Stimulated activated CD4-positive, alpha-beta T cell treated with anti-CD3 and anti-CD28 coated beads, Interleukin-1b, Interleukin-23, amount 100 ng/mL, for 4 hours (primary cell): Measurements from ENCODE around the gene TRHDE.

Experiments
- DNase-seq, 2 donors: peaks; one replicate each; pipeline ENCODE4 v3.0.0-alpha.2; 2020; ENCODE audit warnings: low read depth in 2 of 2

TRHDE gene, protein sequence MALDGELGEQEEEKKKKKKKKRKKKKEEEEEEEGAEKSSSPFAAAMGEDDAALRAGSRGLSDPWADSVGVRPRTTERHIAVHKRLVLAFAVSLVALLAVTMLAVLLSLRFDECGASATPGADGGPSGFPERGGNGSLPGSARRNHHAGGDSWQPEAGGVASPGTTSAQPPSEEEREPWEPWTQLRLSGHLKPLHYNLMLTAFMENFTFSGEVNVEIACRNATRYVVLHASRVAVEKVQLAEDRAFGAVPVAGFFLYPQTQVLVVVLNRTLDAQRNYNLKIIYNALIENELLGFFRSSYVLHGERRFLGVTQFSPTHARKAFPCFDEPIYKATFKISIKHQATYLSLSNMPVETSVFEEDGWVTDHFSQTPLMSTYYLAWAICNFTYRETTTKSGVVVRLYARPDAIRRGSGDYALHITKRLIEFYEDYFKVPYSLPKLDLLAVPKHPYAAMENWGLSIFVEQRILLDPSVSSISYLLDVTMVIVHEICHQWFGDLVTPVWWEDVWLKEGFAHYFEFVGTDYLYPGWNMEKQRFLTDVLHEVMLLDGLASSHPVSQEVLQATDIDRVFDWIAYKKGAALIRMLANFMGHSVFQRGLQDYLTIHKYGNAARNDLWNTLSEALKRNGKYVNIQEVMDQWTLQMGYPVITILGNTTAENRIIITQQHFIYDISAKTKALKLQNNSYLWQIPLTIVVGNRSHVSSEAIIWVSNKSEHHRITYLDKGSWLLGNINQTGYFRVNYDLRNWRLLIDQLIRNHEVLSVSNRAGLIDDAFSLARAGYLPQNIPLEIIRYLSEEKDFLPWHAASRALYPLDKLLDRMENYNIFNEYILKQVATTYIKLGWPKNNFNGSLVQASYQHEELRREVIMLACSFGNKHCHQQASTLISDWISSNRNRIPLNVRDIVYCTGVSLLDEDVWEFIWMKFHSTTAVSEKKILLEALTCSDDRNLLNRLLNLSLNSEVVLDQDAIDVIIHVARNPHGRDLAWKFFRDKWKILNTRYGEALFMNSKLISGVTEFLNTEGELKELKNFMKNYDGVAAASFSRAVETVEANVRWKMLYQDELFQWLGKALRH

GRCh38 chr12:72272091-72272661 lies at the start of gene TRHDE:
TRHDE (plus strand) TSS chr12:72272370; CDS start chr12:72272644, 274 bp downstream.
- no peak for DNase-seq

DNA sequence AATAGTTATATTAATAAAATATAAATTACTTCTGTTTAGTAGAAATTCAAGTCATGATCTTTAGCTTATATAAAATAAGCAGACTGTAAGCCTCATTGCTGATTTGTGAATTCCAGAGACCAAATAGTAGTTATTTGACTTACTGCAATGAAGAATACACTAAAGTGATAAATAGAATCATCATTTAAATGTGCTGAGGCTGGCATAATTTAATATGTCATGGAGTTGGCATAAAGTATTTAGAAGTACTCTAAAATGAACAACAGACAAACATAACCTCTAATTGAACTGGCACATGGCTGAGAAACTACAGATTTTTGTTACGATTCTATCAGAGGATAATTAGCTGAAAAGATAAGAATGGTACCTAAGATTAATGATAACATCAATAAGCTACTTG lies 45.7 kb upstream of the TRHDE start:
- DNase-seq, result no peak

- no peak for DNase-seq
Observed at GRCh38 chr12:72228424-72228823, 43.7 kb upstream of the TRHDE start.

- no peak for DNase-seq
Observed at GRCh38 chr12:72230589-72230988, 41.6 kb upstream of the TRHDE start.

- no peak for DNase-seq
Observed at GRCh38 chr12:72234886-72235285, 37.3 kb upstream of the TRHDE start.

- no peak for DNase-seq
Observed at GRCh38 chr12:72236071-72236705, 36.0 kb upstream of the TRHDE start.

GRCh38 chr12:72241552-72241951 lies 30.6 kb upstream of the TRHDE start:
- DNase-seq, result no peak

GRCh38 chr12:72242946-72243345 lies 29.2 kb upstream of the TRHDE start:
- no peak for DNase-seq

DNA sequence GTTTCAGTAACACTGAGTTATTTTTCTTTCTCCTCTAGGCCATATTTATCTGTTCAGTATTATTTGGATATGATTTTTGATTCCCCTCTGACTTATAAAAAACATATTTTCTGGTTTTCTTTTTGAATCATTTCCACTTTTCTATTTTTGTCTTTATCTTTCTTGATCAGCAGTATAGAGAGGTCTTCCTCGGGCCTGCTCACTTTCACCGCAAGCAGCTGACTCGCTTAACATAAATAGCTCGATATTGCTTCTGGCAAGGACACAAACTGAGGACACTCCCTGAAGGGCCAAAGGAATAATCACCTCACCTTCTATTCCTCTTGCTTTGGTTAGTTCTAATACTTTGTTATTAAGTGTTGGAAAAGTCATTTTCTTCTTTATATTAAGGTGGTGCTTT lies 25.8 kb upstream of the TRHDE start:
- no peak for DNase-seq

DNA sequence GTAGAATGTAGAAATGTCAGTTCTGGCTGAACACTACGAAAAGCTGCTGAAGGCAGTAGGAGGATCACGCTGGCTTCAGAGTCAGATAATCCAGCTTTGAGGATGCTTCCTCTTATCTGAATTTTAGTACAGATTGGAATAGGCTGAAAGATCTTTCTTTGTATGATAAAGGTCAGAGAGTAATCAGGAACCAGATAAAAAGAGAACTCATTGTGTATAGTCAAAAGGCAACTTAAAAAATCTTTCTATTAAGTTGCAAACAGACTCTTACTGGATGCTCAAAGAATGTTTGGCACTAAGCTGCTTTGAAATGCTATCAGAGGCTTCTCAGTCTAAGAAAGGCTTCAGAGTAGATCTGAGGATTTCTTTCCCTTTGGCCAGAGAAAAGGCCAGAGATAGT lies 21.8 kb upstream of the TRHDE start:
- DNase-seq, result no peak

DNA sequence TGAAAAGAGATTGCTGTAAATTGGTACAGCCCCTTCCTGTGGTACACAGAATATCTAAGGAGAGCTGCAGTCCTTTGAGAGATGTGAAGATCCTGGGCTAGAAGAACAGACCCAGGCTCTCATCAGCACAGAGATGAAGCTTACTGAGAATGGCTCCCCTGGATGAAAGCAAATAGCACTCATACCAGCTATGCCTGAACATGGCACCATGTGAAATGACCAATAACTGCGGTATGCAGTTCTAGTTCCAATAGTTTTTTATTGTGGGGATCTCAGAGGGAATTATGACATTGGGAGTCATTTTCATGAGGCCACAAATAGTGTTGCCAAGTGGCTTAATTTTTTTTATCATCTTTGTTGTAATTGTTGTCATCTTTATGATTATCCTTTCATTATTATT lies 15.4 kb upstream of the TRHDE start:
- no peak for DNase-seq

GRCh38 chr12:72261885-72262284 lies 10.3 kb upstream of the TRHDE start:
- no peak for DNase-seq

GRCh38 chr12:72264548-72265175 lies 7.5 kb upstream of the TRHDE start:
- no peak for DNase-seq

DNA sequence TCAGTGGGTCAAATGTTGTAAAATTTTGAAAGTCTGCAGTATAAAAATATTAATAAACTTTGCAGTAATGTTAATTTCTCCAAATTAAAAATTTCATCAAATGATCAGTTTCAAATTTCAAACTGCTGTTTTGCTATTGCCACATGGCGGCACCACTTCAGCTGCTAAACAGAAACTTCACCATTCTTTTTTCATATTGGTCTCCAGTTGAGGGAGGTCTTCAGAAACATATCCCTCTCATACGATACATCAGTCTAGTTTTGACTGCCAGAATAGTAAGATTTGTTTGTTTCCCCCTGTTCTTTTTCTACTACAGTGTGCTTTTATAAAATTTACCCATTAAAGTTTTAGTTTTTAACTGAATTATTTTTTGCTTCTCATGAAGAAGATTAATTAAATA lies 4.2 kb upstream of the TRHDE start:
- no peak for DNase-seq

DNA sequence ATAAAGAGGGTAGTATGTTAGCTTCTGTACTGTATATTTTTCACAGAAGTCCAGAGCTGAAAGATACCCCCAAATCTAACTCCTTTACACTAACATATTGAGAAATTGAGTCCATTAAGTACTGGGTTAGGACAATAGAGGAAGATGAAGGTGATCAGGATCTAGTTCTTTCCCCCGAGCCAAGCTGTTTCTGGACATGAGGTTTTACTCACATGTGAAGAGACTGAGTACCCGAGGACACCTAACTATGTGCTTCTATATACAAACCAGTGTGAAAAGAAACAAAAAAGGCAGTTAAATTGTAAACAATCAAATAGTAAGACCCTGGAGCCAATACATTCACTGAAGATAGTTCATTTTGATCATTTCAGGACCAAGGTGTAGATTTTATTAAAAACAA lies 3.8 kb upstream of the TRHDE start:
- DNase-seq, result no peak

DNA sequence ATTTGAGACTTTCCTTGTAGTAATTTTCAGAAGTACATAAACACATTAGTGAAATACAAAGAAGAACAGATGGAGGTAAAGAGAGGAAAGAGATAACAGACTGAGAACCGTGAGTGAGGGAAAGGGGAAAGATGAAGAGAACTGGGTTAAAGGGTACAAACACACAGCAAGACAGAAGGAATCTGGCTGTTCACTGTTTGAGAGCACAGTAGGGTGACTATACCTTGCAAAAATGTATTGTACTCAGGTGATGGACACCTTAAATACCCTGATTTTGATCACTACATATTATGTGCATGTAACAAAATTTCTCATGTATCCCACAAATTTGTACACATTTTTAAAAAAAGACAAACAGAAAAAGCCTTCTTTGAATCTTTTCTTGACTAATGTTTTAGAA lies 2.7 kb upstream of the TRHDE start:
- no peak for DNase-seq

DNA sequence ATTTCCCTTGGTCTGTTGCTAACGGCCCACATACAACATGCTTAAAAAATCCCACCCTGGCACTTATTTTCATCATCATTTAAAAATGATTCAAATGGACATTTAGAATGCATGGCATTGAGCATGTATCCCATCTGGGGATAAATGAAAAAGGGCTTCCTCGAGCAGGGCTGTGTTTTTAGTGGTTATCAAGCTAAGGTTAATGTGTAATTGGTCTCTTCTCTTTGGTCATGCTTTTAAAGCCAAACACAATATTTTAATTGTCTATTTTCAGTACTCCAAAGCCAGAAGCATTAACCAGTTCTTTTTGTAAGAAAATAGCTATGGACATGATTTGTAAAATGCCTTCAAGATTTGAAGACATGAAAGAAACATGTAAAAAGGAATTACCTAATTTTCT lies 1.9 kb upstream of the TRHDE start:
- no peak for DNase-seq

- no peak for DNase-seq
Observed at GRCh38 chr12:72270961-72271360, 1.2 kb upstream of the TRHDE start.

DNA sequence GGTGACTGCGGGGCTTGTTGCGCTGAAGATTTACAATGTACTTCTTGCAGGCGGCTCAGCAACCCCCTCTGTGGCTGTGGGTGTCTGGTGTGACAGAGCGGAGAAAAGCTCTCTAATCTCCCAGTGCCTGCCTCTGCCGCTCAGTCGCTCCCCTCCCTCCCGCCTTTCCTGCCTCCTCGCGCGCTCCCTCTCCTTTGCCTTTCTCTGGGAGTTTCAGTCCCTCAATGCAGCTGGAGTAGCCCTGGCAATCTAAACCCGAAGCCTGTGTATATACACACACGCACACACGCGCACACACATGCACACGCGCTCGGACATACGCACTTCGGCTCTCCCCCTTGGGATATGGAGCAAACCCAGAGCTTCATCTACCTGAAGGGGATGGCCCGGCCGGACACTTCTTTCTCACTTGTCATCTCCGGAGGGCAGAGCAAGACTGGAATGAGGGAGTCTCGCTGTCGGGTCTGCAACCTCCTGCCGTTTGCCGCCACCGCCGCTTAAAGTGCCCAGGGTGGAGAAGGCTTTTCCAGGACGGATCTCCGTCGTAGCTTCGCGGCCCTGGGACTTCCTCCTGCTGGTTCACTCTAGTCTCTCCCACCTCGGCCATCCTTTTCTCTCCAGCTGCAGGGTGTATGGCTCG lies 599 bp upstream of the TRHDE start:
- DNase-seq, result no peak

DNA sequence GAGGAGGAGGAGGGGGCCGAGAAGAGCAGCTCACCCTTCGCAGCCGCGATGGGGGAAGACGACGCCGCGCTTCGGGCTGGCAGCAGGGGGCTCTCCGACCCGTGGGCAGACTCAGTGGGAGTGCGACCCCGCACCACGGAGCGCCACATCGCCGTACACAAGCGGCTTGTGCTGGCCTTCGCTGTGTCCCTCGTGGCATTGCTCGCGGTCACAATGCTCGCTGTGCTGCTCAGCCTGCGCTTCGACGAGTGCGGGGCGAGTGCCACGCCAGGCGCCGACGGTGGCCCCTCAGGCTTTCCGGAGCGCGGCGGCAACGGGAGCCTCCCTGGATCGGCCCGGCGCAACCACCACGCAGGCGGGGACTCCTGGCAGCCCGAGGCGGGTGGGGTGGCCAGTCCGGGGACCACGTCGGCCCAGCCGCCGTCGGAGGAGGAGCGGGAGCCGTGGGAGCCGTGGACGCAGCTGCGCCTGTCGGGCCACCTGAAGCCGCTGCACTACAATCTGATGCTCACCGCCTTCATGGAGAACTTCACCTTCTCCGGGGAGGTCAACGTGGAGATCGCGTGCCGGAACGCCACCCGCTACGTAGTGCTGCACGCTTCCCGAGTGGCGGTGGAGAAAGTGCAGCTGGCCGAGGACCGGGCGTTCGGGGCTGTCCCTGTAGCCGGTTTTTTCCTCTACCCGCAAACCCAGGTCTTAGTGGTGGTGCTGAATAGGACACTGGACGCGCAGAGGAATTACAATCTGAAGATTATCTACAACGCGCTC lies 745 bp downstream of the TRHDE start:
- DNase-seq, result no peak
